ENCODE measurements around the gene XYLT1. TPM values are rescaled to one million over a fixed set of nuclear protein-coding genes. Genes with fewer than 3 reads are reported as not detected.

XYLT1 gene
- total and polyA plus RNA-seq, 8 donors: 6.0 to 8.4 (median 7.3) TPM

DNA sequence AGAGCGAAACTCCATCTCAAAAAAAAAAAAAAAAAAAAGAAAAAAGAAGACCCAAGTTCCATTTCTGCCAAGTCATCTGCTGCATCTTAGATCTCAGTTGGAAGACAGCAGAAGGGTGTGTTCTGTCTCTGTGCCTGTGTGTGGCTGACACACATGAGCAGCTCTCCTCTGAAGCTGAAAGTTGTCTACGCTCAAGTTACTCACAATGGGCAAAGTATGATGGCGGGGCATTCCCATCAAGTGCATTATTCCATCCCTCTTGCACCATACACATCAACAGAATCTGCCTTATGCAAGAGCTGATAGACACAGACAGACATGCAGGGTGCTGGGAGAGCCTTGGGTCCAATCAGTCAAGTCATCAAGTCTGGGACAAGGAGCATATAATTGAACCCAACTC lies 402.2 kb downstream of the XYLT1 start:
- Histone ChIP-seq H3K4me1 (peaks cover 0 to 5% of the 10 kb centered on the region in 2 donors), H3K27me3 (peaks cover 0 to 20% of the 10 kb centered on the region in 2 donors), H3K27ac (no peak overlapping the region), H3K9me3 (no peaks in the 10 kb centered on the region), H3K36me3 (no peaks in the 10 kb centered on the region), H3K4me3 (no peak overlapping the region)
- TF ChIP-seq, protein P1, sequence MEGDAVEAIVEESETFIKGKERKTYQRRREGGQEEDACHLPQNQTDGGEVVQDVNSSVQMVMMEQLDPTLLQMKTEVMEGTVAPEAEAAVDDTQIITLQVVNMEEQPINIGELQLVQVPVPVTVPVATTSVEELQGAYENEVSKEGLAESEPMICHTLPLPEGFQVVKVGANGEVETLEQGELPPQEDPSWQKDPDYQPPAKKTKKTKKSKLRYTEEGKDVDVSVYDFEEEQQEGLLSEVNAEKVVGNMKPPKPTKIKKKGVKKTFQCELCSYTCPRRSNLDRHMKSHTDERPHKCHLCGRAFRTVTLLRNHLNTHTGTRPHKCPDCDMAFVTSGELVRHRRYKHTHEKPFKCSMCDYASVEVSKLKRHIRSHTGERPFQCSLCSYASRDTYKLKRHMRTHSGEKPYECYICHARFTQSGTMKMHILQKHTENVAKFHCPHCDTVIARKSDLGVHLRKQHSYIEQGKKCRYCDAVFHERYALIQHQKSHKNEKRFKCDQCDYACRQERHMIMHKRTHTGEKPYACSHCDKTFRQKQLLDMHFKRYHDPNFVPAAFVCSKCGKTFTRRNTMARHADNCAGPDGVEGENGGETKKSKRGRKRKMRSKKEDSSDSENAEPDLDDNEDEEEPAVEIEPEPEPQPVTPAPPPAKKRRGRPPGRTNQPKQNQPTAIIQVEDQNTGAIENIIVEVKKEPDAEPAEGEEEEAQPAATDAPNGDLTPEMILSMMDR (IDR thresholded peaks at IDR 0.05): no peak
- ATAC-seq (no peak), DNase-seq (no peak)
- intact Hi-C loops (cut with DNase I): no loop called here

DNA sequence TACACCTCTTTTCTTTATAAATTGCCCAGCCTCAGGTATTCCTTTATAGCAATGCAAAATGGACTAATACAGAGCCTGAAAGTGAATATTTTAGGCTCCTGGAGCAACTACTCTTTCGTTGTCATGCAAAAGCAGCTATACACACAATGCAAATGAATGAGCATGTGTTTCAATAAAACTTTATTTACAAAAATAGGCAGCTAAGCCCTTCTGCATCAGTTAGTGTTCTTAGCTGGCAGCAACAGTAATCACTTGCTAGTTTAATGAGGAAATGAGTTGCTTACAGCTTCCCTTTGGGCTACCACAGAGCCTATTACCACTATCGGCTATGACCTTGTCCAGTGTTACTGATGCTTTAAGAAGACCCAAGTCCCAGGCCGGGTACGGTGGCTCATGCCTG lies 402.9 kb downstream of the XYLT1 start:
- intact Hi-C loops (cut with DNase I): no loop called here
- Histone ChIP-seq H3K4me1 (peaks cover 0 to 5% of the 10 kb centered on the region in 2 donors), H3K9me3 (no peaks in the 10 kb centered on the region), H3K27ac (no peak overlapping the region), H3K36me3 (no peaks in the 10 kb centered on the region), H3K27me3 (peaks cover 0 to 20% of the 10 kb centered on the region in 2 donors), H3K4me3 (no peak overlapping the region)
- DNase-seq (no peak), ATAC-seq (no peak)
- TF ChIP-seq, protein P1 (IDR thresholded peaks at IDR 0.05): no peak

DNA sequence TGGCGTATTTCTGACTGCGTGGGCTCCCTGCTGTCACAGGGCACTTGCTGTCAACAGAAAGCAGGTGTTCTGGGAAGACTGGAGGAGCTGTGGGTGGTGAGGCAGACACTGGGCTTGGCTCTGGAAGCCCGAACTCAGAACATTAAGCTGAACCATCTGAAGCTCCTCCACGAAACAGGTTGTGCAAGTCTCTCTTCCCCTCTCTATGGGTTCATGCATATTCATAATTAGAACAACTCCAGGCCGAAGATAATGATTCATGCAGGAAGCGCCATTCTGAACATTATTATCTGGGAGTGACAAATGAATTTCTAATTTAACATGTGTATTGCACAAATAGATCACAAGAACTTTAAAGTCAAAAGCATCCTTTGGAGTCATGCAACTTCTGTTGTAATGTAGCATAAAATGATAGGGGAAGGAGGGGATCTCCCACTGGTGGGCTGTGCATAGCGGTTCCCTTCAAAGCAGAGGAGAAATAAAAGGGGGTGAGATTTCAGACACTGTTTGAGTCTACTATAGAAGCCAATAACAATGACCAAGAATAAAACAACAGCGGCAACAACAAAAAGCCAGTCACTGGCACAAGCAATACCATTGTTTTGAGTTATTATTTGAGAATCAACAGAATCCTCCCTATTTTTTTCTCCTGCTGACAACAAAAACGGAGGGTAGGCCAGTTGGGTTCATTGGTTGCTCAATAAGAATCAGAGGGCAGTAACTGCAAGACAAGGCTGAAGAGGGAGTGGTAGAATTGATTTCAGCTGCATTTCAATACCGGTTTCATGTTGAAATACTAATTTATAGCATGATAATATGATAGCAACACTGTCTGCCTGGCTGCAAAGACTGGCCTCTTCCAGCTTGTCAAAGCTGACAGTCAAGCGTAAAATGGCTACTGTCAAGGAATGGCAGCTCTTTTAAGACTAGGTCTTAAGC lies 407.3 kb downstream of the XYLT1 start:
- DNase-seq (no peak), ATAC-seq (no peak)
- intact Hi-C loops (cut with DNase I): no loop called here
- Histone ChIP-seq H3K4me3 (no peak overlapping the region), H3K27me3 (peaks cover 0 to 20% of the 10 kb centered on the region in 2 donors), H3K9me3 (no peaks in the 10 kb centered on the region), H3K4me1 (no peaks in the 10 kb centered on the region), H3K27ac (no peak overlapping the region), H3K36me3 (no peaks in the 10 kb centered on the region)
- TF ChIP-seq, protein P1 (IDR thresholded peaks at IDR 0.05): no peak

GRCh38 chr16:17062676-17063075 lies 408.1 kb downstream of the XYLT1 start:
- intact Hi-C loops (cut with DNase I): no loop called here
- TF ChIP-seq, protein P1 (IDR thresholded peaks at IDR 0.05): no peak
- ATAC-seq: no peak

GRCh38 chr16:17061326-17061725 lies 409.4 kb downstream of the XYLT1 start:
- no peak for ATAC-seq
- Histone ChIP-seq H3K4me3 (no peak overlapping the region), H3K9me3 (no peaks in the 10 kb centered on the region), H3K4me1 (no peaks in the 10 kb centered on the region), H3K36me3 (no peaks in the 10 kb centered on the region), H3K27ac (no peak overlapping the region), H3K27me3 (peaks cover 0 to 10% of the 10 kb centered on the region in 2 donors)
- DNase-seq: no peak
- TF ChIP-seq, protein P1 (IDR thresholded peaks at IDR 0.05): no peak
- intact Hi-C loops (cut with DNase I): no loop called here

More at GRCh38 chr16:17062676-17063075, 408.1 kb downstream of the XYLT1 start:
- H3K27me3 ChIP-seq: peaks cover 0 to 15% of the 10 kb centered on the region in 2 donors
- no peak for DNase-seq
- H3K9me3 ChIP-seq: no peaks in the 10 kb centered on the region
- H3K4me3 ChIP-seq: no peak overlapping the region
- no peak overlapping the region for H3K27ac ChIP-seq
- H3K36me3 ChIP-seq: no peaks in the 10 kb centered on the region
- H3K4me1 ChIP-seq: no peaks in the 10 kb centered on the region
